OCI-M2 (cell line): ENCODE measurements around the gene LVRN.
"Not testable (repeated sequence)": the region's sequence is repeated elsewhere in the genome, so short reads cannot be mapped to it uniquely, and the experiment has no call there.

ENCODE experiments used
- DNase-seq: peaks from one replicate; lab custom pipeline; 2025; ENCODE audit not compliant: unreplicated experiment; lab: John Stamatoyannopoulos, UW

The LVRN gene

DNA sequence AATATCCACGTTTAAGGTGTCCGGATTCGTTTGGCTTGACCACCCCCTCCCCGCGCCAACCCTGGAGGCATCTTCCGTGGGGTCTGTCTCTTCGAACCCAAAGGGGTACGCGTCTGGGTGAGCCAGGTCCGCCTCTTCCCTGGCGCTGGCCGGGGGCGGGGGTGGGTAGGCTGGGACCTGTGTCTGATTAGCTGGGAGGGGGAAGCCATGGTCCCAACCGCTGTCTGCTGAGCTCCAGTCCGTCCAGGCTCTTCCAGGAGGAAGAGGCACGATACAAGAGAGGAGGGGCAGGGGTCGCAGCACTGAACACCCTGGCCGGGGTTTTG lies at the start of gene LVRN:
Gene LVRN (plus strand): TSS at position 237 of the 326 bp plus-strand sequence. CDS start 143 bp downstream, outside the sequence.
- no peak for DNase-seq

DNA sequence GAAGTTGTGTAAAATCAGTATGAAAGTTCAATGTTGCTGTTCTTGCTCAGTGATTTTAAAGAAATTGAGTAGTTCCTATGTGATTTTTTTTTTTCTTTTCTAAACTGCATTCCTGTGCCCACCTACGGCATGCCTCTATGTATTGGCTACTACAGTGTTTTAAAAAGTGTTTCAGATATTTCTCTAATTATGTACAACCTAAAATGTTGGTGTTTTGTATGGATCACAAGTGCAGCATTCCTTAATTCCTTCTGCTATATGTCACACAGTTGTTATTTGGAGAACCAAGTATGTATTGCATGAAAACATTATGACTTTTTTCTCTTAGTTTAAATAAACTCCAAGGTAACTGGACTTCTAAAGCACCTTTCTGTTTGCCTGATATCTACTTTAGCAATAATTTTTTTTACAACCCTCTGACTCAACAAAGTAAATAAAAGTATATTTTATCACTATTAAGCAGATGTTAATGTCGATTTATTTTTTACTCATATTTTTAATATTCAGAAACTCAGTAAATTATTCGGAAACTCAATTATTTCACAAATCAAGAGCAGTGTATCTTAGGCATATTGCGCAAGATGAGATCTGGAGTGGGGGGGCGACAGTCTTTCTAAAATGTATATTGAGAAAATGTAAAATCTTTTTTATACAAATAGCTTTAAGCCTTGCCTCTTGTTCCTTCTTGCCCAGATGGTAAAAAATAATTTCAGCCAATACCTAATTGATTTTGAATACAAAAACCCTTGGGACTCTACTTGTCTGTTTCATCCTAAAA lies 48.5 kb upstream of the LVRN start:
- not testable (repeated sequence) for DNase-seq

DNA sequence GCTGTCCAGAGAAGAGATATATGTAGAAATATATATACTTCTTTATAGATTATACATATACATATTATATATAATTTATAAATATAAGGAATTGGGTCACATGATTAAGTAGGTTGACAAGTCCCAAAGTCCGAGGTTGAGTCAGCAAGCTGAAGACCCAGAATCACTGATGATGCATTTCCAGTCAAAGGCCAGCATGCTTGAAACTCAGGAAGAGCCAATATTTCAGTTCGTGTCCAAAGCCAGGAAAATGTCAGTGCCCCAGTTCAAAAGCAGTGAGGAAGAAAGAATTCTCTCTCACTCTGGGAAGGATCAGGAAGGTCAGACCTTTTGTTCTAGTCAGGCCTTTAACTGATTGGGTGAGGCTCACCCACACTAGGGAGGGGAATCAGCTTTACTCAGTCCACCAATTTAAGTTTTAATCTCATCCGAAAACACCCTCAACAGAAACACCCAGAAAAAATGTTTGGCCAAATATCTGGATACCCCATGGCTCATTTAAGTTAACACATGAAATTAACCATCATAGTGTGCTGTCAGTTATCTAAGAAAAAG lies 42.0 kb upstream of the LVRN start:
- DNase-seq = no peak

DNA sequence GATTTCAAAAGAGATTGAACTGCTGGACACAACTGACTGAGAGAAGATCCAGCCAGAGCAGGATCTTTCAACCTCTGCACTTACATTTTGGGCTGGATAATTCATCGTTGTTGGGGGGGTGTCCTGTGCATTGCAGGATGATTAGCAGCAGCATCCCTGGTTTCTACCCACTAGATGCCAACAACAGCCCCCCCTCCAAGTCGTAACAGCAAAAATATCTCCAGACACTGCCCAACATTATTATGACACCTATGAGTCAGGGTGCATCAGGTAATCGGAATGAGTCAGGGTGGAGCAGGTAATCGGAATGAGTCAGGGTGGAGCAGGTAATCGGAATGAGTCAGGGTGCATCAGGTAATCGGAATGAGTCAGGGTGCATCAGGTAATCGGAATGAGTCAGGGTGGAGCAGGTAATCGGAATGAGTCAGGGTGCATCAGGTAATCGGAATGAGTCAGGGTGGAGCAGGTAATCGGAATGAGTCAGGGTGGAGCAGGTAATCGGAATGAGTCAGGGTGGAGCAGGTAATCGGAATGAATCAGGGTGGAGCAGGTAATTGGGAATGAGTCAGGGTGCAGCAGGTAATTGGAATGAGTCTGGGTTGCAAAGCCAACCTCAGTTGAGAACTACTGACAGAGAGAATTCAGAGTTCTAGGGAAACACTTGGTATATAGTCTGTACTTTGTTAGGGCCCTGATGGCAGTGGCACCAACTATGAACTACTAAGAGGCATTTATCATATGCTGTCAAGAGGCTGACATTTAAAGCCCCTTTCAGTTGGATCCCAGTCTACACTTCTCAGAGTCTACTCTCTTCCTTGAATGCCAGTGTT lies 33.5 kb upstream of the LVRN start:
- not testable (repeated sequence) for DNase-seq

GRCh38 chr5:115930171-115930570 lies 32.1 kb upstream of the LVRN start:
- not testable (repeated sequence) for DNase-seq

DNA sequence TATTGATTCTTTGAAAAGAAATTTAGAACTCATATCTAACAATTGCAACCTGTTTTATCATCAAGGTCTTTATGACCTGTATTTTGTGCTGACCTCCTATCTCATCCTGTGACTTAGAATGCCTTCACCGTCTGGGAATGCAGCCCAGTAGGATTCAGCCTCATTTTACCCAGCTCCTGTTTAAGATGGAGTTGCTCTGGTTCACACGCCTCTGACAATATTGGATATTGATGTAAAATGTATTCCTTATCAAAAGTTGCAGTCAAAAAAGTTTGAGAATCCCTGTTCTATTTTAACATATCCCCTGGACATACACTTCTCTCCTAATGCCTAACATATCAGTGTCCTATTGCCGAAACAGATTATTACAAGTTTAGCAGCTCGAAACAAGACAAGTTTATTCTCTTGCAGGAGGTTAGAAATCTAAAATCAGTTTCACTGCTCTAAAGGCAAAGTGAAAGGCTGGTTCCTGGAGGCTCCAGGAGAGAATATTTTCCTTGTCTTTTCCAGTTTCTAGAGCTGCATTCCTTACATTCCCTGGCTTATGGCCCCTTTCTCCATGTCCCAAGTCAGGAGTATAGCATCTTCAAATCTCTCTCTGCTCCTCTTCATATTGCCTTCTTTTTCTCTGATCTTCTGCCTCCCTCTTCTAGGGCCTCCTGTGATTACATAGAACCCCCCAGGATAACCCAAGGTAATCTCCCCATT lies 31.5 kb upstream of the LVRN start:
- DNase-seq = no peak

DNA sequence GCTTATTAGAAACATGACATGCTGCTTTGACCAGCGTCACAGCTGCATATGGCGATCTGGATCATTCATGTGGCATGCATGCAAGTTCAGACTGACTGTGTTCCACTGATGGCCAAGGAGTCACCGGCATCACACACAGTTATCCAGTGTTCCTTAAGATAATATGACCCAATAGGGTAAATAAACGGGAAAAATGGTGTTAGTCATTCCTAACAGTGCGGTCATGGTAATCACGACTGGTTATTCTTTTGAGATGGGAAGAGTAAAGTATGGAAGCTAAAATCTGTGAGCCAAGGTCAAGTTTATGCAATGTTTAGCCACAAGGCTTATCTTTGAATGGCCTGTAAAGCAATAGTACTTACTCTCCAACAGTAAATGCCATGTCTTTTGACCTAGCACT lies 29.3 kb upstream of the LVRN start:
- no peak for DNase-seq

DNA sequence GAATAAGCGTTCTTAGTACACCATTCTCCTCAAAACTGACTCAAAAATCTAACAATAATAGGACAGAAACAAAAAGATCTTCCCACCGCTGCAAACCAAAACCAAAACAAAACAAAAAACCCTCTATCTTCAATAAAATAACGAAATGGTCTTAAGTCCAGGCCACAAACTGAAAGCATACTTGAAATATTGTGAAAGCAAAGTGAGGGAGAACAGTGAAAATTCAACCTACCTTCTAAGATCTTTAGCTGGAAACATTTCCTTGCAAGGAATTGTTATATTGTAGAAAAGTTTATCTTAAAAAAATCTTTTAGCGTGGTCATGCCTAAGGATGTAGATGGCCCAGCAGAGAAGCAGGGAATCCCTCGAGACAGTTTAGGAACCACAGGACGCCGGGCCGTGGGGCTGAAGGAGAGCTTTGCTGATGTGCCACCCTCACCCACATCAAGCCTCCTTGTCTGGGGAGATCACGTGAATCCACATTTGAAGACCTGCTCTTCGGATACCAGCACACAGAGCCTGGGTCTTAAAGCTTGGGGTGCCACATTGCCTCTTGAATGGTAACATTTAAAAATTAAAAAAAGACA lies 27.8 kb upstream of the LVRN start:
- DNase-seq = no peak

- DNase-seq = no peak
These were observed 26.2 kb upstream of the LVRN start for GRCh38 chr5:115936031-115936430.

GRCh38 chr5:115939059-115939458 lies 23.2 kb upstream of the LVRN start:
- no peak for DNase-seq

GRCh38 chr5:115940080-115940810 lies 22.0 kb upstream of the LVRN start:
- no peak for DNase-seq

DNA sequence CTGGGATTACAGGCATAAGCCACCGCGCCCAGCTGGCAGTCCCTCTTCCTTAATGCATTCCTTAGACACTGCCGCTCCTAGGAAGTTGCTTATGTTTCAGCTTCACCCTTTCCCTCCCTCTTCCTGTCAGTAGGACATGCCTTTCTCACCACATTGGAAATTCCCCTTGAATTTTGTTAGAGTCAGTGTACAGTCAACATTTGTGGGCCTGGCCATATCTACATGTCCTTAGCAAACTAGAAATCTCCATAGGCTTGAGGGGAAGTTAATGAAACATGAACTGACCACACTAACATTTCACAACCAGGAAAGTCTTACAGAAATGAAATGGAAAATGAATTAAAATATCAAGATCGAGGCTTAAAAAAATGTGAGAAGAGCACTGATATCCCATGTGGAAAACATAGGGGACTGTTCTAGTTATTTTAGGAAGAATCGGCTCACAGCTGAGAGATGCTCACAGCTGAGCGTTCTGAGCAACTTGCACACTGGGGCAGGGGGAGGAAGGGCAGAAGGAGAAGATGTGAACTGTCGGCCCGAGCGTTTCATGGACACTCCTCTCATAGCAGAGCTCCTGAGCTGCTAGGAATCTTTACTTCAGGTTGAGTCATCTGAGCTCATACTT lies 21.1 kb upstream of the LVRN start:
- DNase-seq = no peak

- no peak for DNase-seq
These were observed 17.8 kb upstream of the LVRN start for GRCh38 chr5:115944501-115944900.

DNA sequence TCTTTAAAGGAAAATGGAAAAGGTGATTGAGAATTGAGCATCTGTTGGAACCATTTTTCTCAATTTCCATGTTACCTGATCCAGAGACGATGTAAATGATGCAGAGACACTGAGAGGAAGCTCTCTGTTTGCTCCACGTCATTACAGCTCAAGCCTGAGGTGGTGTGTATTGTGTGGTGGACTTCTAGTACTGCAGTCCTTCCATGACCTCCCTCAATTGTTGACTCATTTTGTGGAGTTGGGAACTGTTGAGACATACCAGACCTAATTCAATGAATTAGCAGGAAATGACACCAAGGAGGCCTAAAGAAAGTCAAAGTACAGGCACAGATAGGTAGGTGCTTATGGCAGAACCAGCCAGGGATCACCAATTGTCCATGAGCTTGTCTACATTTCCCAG lies 15.6 kb upstream of the LVRN start:
- DNase-seq = no peak

DNA sequence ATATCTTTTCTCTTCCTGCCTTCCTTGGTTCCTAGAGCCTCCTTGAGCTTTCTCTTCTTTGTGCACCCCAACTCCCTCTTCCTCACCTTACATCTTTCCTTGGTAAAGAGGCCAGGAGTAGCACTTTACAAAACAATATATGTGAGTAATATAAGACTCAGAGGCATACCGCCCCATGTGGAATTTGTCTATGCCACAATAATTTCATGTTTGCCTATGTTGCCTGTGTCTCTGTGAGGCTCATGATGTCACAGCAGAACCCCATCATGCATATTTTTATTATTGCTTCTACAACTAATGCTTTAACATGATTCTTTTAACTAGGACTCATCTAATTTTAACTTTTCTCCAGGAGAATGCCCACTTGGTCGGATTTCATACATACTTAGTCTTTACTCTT lies 15.0 kb upstream of the LVRN start:
- DNase-seq = no peak

DNA sequence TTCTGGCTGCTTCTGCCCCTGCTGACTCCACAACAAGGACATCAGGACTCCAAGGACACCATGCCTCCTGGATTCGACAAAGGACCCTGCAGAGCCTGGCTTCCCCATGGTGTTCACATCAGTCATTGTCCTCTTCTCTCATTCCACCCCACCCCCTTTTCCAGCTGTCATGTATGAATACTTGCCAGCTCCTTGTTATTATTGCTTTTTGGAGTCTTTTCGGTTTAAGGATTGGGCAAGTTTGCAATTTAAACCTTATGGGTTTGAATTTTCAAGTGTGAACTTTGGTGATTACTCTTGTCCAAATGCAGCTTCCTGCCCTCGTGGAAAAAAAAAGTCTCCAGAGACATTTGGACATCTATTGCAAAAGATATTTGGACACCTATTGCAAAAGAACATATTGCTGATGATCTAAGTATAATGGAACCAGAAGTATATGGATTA lies 14.2 kb upstream of the LVRN start:
- no peak for DNase-seq

DNA sequence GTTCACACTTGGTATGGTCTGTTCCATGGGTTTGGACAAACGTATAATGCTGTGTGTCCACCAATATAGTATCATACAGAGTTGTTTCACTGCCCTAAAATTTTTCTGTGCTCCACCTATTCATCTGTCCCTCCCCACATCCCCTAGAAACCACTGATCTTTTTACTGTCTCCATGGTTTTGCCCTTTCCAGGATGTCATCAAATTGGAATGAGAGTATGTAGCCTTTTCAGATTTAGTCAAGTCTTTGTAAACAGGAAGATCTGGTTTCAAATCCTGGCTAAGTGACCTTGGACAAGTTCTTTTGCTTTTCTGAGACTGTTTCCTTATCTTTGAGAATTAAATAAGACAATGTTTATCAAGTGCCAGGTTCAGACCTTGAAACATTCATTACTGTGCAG lies 13.2 kb upstream of the LVRN start:
- DNase-seq = no peak

DNA sequence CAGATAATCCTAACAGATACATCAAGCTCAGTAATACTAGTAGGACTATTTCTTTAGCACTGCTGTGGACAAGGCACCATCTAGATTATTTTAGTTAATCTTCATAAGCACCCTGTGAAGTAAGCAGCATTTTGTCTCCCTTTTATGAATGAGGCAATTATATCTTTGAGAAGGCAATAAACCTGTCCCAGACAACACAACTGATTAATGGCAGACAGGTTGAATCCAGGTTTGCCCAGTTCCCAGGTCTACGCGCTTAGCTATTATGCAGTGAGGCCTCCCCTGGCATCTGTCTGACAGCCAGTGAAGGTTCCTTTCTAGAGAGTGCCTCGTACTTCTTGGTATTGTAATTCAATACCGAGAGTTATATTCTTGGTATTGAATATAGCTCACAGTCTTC lies 9.7 kb upstream of the LVRN start:
- DNase-seq = no peak

DNA sequence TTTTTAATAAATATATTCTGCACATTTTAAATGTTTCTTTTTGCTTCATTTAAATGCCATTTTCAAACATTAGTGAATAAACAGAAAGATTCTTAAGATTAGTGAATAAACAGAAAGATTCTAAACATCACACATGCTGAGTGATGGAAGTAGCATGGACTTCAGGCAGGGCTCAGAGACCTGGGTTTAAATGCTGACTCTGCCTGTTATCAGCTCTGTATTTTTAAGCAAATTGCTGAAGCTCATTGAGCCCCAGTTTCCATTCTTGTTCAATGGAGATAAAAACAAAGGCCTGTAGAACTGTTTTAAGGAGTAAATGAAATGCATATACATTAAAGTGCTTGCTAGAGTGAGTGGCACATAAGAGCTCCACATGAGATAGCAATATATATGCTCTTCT lies 8.1 kb upstream of the LVRN start:
- DNase-seq = no peak

GRCh38 chr5:115956957-115957356 lies 5.3 kb upstream of the LVRN start:
- no peak for DNase-seq
